Measurements from ENCODE around the gene TTC39B.

TTC39B gene

GRCh38 chr9:15222313-15222712 lies 84.7 kb downstream of the TTC39B start (continued):
- TF ChIP-seq PRDM6 (tag by site-specific recombination; IDR thresholded peaks at IDR 0.05) (no peak), ZNF629 (tag by site-specific recombination; IDR thresholded peaks at IDR 0.05) (no peak)

- CTCF ChIA-PET = interaction anchor here (0.5 to 3.9 kb wide), 7 partner anchors 9 to 99 kb away, joined by 3 to 20 read pairs (median 4); no protein-coding TSS in a partner anchor
Measured at GRCh38 chr9:15221746-15222145, 85.3 kb downstream of the TTC39B start.

GRCh38 chr9:15220658-15221318 lies 86.2 kb downstream of the TTC39B start:
- no peaks in the 10 kb centered on the region for H3K9me3 ChIP-seq (ENCODE audit: control insufficient read depth, insufficient read depth, low read depth, low read length)
- no peaks in the 10 kb centered on the region for H3K4me1 ChIP-seq (ENCODE audit: control insufficient read depth, insufficient read depth, low read length)
- H3K36me3 ChIP-seq (ENCODE audit: control insufficient read depth in 2 of 2, insufficient read depth in 1 of 2, low read length in 2 of 2) = no peaks in the 10 kb centered on the region
- CTCF ChIA-PET = interaction anchor here (0.6 to 3.9 kb wide), 6 partner anchors 8 to 240 kb away, joined by 3 to 20 read pairs (median 4); no protein-coding TSS in a partner anchor
- TF ChIP-seq ZNF24 (tag by site-specific recombination; IDR thresholded peaks at IDR 0.05) (no peak), HIC1 (tag by site-specific recombination; IDR thresholded peaks at IDR 0.05) (no peak), ZNF112 (tag by site-specific recombination; IDR thresholded peaks at IDR 0.05) (no peak), OVOL3 (tag by site-specific recombination; IDR thresholded peaks at IDR 0.05) (no peak), ZNF514 (tag by site-specific recombination; IDR thresholded peaks at IDR 0.05) (no peak), ZNF596 (tag by site-specific recombination; IDR thresholded peaks at IDR 0.05) (no peak), ZEB2 (tag by site-specific recombination; IDR thresholded peaks at IDR 0.05) (no peak), ZNF23 (tag by site-specific recombination; IDR thresholded peaks at IDR 0.05; ENCODE audit: borderline replicate concordance) (no peak)
- no peak overlapping the region for H3K4me3 ChIP-seq (ENCODE audit: low read depth, low read length)
- POLR2A ChIA-PET = no interaction called here
- H3K27ac ChIP-seq (ENCODE audit: extremely low read depth, low read depth, low read length) = no peak overlapping the region

More at GRCh38 chr9:15221746-15222145, 85.3 kb downstream of the TTC39B start:
- Histone ChIP-seq H3K27ac (ENCODE audit: extremely low read depth, low read depth, low read length) (no peak overlapping the region), H3K36me3 (ENCODE audit: control insufficient read depth in 2 of 2, insufficient read depth in 1 of 2, low read length in 2 of 2) (no peaks in the 10 kb centered on the region), H3K4me1 (ENCODE audit: control insufficient read depth, insufficient read depth, low read length) (no peaks in the 10 kb centered on the region), H3K4me3 (ENCODE audit: low read depth, low read length) (no peak overlapping the region), H3K9me3 (ENCODE audit: control insufficient read depth, insufficient read depth, low read depth, low read length) (no peaks in the 10 kb centered on the region)
- TF ChIP-seq ZBTB7A (tag by site-specific recombination; IDR thresholded peaks at IDR 0.05; ENCODE audit: low read depth) (no peak), ZSCAN30 (tag by site-specific recombination; IDR thresholded peaks at IDR 0.05) (no peak), YY2 (tag by site-specific recombination; IDR thresholded peaks at IDR 0.05) (no peak), ZNF311 (tag by site-specific recombination; IDR thresholded peaks at IDR 0.05; ENCODE audit: borderline replicate concordance) (no peak)
- POLR2A ChIA-PET = no interaction called here

- Histone ChIP-seq H3K4me3 (ENCODE audit: low read depth, low read length) (no peak overlapping the region), H3K9me3 (ENCODE audit: control insufficient read depth, insufficient read depth, low read depth, low read length) (no peaks in the 10 kb centered on the region), H3K36me3 (ENCODE audit: control insufficient read depth in 2 of 2, insufficient read depth in 1 of 2, low read length in 2 of 2) (no peaks in the 10 kb centered on the region), H3K4me1 (ENCODE audit: control insufficient read depth, insufficient read depth, low read length) (no peaks in the 10 kb centered on the region), H3K27ac (ENCODE audit: extremely low read depth, low read depth, low read length) (no peak overlapping the region)
- ChIA-PET POLR2A (no interaction called here), CTCF (interaction anchor here (1.2 to 1.3 kb wide), 2 partner anchors 7 to 387 kb away, joined by 3 to 5 read pairs; no protein-coding TSS in a partner anchor)
- TF ChIP-seq ZNF530 (tag by site-specific recombination; IDR thresholded peaks at IDR 0.05; ENCODE audit: low read depth) = no peak
Measured at GRCh38 chr9:15219546-15219945, 87.5 kb downstream of the TTC39B start.
